ENCODE measurements around the gene CELA2B.

DNA sequence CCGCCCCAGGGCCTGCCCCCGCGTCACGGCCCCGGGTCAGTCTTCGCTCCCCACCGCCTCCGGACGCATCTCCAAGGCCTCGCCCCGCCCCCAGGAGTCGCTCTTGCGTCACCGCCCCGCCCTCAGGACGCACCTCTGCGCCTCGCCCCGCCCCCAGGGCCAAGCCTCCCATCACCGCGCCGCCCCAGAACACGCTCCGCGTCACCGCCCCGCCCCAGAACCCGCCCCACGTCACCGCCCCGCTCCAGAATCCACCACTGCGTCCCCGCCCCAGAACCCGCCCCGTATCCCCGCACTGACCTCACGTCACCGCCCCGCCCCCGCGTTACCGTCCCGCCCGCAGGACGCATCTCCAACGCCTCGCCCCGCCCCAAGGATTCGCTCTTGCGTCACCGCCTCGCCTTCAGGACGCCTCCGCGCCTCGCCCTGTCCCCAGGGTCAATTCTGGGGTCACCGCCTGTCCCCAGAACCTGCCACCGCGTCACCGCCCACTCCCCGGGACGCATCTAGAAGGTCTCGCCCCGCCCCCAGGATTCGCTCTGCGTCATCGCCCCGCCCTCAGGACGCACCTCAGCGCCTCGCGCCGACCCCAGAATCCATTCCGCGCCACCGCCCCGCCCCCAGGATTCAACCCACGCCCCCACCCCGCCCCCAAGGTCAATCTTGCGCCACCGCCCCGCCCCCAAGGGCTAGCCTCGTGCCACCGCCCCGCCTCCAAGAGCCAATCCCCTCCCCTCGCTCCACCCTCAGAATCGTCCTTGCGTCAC is 48.6 kb downstream of the CELA2B start:
- TF ChIP-seq ARNTL (CRISPR knock-in tag; IDR thresholded peaks at IDR 0.05; ENCODE audit: borderline replicate concordance, low read depth) (no peak), RARB (CRISPR knock-in tag; IDR thresholded peaks at IDR 0.05) (no peak), PPARA (CRISPR knock-in tag; IDR thresholded peaks at IDR 0.05; ENCODE audit: borderline replicate concordance) (no peak), ZFP3 (CRISPR knock-in tag; IDR thresholded peaks at IDR 0.05) (no peak)
- TF ChIP-seq, protein P1, sequence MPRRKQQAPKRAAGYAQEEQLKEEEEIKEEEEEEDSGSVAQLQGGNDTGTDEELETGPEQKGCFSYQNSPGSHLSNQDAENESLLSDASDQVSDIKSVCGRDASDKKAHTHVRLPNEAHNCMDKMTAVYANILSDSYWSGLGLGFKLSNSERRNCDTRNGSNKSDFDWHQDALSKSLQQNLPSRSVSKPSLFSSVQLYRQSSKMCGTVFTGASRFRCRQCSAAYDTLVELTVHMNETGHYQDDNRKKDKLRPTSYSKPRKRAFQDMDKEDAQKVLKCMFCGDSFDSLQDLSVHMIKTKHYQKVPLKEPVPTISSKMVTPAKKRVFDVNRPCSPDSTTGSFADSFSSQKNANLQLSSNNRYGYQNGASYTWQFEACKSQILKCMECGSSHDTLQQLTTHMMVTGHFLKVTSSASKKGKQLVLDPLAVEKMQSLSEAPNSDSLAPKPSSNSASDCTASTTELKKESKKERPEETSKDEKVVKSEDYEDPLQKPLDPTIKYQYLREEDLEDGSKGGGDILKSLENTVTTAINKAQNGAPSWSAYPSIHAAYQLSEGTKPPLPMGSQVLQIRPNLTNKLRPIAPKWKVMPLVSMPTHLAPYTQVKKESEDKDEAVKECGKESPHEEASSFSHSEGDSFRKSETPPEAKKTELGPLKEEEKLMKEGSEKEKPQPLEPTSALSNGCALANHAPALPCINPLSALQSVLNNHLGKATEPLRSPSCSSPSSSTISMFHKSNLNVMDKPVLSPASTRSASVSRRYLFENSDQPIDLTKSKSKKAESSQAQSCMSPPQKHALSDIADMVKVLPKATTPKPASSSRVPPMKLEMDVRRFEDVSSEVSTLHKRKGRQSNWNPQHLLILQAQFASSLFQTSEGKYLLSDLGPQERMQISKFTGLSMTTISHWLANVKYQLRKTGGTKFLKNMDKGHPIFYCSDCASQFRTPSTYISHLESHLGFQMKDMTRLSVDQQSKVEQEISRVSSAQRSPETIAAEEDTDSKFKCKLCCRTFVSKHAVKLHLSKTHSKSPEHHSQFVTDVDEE (CRISPR knock-in tag; IDR thresholded peaks at IDR 0.05), result no peak
- TF ChIP-seq, protein P2, sequence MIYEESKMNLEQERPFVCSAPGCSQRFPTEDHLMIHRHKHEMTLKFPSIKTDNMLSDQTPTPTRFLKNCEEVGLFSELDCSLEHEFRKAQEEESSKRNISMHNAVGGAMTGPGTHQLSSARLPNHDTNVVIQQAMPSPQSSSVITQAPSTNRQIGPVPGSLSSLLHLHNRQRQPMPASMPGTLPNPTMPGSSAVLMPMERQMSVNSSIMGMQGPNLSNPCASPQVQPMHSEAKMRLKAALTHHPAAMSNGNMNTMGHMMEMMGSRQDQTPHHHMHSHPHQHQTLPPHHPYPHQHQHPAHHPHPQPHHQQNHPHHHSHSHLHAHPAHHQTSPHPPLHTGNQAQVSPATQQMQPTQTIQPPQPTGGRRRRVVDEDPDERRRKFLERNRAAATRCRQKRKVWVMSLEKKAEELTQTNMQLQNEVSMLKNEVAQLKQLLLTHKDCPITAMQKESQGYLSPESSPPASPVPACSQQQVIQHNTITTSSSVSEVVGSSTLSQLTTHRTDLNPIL (CRISPR knock-in tag; IDR thresholded peaks at IDR 0.05; ENCODE audit: low read depth), result no peak
- TF ChIP-seq, protein P3, sequence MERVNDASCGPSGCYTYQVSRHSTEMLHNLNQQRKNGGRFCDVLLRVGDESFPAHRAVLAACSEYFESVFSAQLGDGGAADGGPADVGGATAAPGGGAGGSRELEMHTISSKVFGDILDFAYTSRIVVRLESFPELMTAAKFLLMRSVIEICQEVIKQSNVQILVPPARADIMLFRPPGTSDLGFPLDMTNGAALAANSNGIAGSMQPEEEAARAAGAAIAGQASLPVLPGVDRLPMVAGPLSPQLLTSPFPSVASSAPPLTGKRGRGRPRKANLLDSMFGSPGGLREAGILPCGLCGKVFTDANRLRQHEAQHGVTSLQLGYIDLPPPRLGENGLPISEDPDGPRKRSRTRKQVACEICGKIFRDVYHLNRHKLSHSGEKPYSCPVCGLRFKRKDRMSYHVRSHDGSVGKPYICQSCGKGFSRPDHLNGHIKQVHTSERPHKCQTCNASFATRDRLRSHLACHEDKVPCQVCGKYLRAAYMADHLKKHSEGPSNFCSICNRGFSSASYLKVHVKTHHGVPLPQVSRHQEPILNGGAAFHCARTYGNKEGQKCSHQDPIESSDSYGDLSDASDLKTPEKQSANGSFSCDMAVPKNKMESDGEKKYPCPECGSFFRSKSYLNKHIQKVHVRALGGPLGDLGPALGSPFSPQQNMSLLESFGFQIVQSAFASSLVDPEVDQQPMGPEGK (CRISPR knock-in tag; IDR thresholded peaks at IDR 0.05; ENCODE audit: borderline replicate concordance), result no peak
